GM19025 (cell line): ENCODE results near the gene RFC5.
"Not testable (repeated sequence)": the region's sequence is repeated elsewhere in the genome, so short reads cannot be mapped to it uniquely, and the experiment has no call there.

ENCODE experiments used
- ATAC-seq: cut with Tn5 transposase; IDR thresholded peaks from one replicate; pipeline ENCODE4 v1.9.1; 2021; ENCODE audit warnings: mild to moderate bottlenecking, low read depth, moderate library complexity; ENCODE audit not compliant: unreplicated experiment

The RFC5 gene

DNA sequence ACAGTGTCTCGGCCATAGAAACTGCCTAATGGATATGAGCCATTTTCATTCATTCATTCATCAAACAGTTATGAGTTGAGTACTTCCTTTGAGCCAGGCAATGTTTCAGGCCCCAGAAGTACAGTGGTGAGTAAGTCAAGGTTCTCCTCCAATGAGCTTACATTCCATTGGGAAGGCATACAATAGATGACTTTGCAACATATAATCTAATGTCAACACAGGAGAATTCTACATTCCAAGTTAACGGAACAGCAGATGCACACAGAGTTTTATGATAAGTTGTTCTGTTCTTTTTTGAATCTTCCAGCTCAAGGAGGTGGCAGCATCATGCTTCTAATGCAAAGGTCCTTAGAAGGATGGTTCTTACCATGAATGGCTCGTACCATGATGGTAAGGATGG is 3.2 kb upstream of the RFC5 start:
- ATAC-seq = no peak

DNA sequence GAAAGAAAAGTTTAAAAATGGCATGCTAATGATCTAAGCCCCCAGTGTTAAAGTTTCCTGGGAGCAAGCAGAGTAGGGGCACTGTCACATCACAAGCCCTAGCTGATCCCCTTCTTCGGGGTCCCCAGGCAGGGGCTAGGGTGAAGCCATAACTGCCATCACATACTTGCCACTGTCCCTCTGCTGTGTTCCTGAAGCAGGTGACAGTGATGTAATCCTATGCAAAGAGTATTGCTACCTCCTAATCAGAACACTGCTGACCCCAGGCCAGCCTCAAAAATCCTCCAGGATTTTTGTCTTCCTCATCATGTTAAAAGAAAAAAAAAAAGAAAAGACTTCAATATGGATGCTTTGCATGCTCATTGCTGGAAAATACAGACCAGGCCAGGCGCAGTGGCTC is 1.2 kb upstream of the RFC5 start:
- no peak for ATAC-seq

DNA sequence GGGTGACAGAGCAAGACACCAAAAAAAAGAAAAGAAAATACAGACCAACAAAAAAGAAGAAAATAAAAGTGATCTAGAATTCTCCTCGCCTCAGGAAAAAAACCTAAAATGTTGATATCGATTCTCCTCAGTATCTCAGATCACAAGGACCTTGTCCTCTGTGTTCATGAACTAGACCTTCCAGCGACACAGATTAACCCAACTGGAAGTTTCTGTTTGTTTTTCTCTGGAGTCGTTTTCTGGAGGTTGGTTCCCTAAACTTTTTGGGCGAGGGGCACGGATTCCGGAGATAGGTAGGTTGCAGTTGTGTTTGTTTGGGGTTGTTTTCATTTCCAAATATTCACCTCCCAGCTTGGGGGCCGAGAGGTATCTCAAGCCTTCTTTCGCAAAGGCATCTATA is 559 bp upstream of the RFC5 start:
- ATAC-seq = no peak

DNA sequence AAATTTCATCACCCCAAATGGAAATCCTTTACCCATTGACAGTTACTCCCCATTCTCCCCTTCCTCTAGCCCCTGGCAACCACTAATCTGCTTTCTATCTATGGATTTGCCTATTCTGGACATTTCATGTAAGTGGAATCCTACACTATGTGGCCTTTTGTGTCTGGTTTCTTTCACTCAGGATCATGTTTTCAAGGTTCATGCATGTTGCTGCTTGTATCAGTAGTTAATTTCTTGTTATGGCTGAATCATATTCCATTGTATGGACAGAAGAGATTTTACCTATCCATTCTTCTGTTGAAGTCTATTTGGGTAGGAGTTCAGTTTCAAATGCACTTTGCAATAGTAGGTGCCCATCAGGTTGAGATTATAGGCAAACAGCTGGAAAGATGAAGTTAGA is 1.4 kb downstream of the RFC5 start:
- ATAC-seq = no peak

DNA sequence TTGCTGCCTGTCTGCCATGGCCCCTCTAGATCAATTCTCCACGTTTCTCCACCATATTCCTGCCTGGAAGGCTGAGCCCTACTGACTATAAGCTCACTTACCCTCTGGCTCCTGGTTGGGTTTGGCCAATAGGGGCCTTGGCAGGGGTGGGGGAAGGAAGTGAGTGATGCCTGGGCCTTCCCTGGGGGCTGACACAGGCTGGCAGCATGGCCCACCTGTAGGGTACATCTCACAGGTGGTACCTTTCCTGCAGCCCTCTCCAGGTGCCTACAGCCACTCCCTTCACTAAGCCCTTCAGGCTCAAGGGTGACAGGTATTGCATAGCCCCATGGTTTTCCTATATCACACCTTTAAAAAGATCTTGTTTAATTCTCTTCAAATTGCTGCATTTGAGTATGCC is 3.5 kb downstream of the RFC5 start:
- ATAC-seq = no peak

DNA sequence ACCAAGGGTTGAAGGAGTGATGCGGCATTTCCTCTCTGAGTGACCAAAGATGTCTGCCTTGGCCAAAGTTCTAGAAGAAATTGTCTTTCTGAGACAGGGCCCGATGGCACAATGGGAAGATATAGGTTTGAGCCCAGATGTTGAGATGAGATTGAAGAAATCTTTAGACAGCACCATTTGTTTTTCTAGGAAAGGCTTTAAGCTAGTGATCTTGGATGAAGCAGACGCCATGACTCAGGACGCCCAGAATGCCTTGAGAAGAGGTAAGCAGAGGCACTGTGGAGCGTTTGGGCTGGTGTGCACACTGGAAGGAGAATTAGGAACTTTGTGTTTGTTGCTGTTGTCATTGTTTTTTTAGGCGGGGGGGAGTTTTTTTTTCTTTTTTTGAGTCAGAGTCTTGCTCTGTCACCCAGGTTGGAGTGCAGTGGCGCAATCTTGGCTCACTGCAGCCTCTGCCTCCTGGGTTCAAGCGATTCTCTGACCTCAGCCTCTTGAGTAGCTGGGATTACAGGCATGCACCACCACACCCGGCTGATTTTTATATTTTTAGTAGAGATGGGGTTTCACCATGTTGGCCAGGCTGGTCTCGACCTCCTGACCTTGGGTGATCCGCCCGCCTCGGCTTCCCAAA is 5.7 kb downstream of the RFC5 start:
- not testable (repeated sequence) for ATAC-seq

DNA sequence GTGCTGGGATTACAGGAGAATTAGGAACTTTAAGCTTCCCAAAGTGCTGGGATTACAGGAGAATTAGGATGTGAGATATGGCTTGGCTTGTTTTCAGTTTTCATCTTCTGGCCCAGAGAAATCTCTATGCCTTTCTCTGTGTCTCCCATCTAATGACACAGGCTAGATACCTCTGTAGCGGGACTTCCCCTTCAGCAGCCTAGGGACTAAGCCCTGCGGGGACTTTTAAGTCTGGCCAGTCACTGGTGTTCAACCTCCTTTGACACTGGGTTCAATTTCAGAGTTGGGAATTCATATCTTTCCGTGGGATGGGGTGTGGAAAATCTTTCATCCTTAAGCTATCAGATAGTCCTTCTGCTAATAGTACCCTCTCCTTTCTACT is 6.2 kb downstream of the RFC5 start:
- no peak for ATAC-seq

DNA sequence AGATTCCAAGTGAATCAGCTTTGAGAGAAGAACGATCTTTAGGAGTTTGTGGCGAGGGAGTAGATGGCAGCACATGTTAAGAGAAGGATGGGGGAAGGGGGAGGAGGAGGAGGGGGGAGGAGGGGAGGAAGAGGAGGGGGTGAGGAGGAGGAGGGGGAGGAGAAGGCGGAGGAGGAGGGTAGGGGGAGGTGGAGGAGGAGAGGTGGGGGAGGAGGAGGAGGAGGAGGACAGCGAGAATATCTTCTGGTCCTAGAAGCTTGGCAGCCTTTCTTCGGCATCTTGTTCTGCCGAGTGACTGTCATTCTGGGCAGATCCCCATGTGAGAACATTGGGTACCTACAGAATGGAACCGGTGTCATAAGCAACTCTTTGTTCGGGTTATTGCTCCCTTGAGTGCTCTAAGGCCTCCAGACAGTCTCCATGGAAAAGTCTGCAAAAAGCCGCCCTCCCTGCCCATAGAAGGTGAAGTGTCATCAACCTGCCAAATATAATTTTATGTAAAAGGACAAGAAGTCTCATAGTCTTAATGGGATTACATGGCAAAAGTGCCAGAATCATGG is 6.9 kb downstream of the RFC5 start:
- ATAC-seq = no peak

DNA sequence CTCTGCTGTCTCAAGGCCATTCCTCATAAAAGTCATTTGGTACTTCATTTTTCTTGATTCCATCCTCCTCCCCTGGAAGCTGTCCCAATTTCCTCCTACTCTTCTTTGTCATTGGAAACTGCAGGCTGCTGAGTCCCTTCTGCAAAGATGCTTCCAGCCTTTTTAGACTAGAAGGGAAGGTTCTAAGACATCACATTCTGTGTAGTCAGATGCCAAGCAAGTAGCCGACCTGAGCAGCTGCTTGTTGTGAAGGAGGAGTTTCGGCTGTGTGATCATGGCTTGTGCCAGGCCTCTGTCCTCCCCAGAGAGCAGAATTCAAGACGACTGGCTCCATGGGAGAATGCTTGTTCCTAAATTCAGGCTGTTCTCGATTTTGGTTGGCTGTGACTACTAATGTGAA is 8.7 kb downstream of the RFC5 start:
- no peak for ATAC-seq

DNA sequence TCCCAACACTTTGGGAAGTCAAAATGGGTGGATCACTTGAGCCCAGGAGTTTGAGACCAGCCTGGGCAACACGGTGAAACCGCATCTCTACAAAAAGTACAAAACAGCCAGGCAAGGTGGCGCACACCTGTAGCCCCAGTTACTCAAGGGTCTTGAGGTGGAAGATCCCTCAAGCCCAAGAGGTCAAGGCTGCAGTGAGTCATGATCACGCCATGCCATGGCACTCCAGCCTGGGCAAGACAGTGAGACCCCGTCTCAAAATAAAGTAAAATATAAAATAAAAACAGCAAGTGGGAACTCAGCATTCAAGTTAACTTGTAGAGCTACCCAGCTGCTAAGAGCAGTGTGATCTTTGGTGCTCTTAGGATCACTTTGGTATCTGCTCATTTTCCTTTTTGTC is 12.7 kb downstream of the RFC5 start:
- ATAC-seq = no peak

DNA sequence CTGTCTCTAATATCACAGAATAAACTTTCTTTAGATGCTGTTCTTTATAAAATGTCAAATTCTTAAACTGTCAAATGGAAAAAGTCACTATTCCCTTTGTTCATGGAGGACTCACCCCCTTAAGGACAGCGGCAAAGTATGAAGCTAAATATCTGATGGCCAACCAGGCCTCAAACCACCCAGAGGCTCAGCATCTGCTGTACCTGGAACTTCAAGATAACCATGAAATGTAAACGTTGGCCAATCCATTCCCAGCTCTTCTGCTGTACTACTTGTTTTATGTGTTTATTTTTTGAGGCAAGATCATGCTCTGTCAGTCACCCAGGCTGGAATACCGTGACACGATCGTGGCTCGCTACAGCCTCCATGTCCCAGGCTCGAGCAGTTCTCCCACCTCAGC is 15.7 kb downstream of the RFC5 start:
- no peak for ATAC-seq

DNA sequence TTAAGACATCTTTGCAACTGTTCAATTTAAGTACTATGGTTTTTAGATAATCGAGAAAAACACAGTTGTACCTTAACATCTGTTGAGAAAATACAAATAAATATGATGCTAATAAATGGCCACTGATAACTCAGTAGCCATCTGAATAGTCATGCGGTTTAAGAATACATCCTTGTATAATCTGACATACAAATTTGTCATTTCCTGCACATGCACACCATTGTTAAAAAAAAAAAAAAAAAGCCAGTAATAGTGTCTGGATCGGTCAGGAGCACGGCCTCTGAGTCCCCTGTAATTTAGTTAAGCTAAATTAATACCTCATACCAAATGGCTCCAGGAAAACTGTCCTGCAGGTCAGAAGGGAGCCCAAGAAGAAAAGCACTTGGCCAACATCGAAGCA is 16.8 kb downstream of the RFC5 start:
- ATAC-seq = no peak

DNA sequence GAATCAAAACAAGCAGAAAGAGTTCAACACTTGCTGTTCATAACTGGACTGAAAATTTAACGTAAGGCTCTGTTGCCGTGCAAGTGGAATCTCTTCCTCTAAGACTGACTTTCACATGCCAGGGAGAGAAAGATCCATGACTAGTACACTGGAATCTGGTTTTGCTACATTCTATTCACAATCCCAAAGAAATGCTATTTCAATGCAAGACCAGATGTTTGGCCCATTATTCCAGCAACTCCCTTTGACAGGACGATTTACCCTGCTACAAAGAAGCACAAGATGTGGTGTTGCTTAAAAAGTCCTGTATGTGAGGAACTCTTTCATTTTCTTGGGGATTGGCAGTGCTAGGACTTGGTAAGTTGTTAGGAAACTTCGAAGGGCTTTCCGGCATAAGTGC is 17.4 kb downstream of the RFC5 start:
- no peak for ATAC-seq

DNA sequence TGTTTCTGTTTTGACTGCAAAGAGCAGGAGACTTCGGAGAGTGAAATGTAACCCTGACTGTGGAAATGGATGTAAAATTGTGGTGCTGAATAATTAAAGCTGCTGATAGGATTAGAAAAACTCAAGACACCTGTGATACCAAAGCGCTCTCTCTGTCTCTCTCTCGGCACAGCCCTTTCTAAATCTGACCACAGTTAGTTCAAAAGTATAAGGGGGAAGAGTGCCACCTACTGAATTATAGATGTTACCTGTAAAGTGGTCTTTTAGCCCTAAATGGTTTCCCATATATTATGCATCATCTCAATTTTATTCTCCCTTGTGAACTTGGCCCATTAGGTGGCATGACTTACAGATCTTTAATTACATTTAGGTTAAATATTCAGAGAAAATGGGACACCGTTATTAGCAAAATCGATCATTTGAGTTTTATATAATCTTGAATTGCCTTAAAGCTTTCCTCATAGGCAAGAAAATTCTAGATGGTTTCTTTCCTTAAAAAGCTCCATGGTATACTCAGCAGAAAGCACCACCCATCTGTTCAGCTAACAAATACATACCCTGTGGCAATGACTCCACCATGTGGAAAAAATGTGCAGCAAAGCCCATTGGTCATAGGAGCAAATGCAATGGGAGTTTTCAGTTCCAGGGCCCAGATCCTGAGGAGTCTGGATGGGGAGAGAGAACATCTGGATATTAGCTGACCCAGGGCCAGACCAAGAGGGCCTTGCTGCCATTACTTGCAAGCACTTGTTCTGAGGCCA is 18.1 kb downstream of the RFC5 start:
- ATAC-seq = no peak

DNA sequence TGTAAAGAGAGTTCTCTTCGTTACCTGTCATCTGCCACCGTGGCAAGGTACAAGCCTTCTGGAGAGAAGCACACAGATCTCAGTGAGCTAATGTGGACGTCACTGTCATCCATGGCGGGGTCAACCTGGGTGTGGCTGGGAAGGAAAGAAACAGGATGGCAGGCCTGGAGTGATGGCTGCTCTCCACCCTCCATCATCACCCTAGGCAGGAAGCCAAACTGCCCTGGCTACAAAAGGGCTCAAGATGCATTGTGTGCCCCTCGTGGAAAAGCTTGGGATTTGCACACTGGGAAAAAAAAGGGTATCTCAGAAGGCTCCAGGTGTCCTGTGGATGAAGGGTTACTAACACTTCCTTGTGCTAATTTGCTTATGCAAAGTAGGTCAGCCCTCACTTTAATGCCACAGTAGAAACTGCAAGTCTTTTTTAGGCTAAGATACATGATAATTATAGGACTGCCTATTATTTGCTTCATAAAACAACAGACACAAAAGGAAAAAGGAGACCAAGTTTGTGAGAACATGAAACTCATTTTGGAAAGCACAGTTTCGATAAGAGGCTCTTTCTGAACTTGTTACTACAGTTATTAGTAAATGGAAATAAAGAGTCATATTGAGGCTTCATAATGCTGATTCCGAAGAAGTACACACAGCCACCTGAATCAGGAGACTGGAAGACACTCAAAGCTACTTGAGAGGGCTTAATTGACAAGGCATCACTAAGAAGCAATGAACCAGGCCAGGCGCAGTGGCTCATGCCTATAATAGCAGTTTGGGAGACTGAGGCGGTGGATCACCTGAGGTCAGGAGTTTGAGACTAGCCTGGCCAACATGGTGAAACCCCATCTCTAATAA is 18.9 kb downstream of the RFC5 start:
- ATAC-seq = peak; percentile 76

DNA sequence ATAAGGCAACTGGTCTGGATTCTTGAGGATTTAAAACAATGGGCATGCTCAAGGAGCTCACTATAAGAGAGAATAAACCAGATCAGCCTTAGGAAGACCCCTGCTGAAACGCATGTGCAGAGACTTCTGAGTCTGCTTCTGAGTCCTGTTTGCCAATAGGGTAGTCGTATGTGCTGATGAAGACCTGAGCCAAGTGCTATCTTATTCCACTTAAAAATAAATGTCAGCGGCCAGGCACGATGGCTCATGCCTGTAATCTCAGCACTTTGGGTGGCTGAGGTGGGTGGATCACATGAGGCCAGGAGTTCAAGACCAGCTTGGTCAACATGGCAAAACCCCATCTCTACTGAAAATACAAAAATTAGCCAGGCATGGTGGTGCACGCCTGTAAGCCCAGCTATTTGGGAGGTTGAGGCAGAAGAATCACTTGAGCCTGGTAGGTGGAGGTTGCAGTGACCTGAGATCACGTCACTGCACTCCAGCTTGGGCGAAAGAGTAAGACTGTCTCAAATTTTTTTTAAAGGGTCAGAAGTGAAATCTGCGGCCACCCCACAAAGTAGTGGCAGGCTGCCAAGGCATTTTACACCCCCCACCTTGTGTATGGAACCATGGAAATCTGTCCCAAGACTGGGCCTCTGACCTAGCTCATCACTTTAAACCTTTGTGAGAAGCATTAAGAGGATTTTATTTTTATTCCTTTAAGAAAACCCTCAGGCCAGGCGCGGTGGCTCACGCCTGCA is 20.3 kb downstream of the RFC5 start:
- ATAC-seq = no peak

DNA sequence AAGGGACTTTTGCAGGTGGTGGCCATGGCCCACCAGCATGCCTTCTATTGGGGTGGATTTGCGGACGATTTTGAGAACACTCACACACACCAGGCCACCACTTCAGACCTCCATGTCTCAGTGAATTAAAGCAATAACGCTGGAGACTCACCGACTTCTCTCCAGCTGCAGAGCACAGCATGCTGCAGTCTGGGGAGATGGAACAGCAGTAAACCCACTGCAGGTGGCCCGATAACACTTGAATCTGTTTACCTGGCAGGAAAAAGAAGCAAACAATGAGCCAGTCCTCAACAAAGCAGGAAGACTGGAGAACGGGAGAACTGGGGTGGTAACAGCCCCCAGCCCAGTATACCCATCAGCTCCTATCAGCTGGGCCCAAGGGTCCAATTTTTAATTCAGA is 21.6 kb downstream of the RFC5 start:
- ATAC-seq = no peak

DNA sequence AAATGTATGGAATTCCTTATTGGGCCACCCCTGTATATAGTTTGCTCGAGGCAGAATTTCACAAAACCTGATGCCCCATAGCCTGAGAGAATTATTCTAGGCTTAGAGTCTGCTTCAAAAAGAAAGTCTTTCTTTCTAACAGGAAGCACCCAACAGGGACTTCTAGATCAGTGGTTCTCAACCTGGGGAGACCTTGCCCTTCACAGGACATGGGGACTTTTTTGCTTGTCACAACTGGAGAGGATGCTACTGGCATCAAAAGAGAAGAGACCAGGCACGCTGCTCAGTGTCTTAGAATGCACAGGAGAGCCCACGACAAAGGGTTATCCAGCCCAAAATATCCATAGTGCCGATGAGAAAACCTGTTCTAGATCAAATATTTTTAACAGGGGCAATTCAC is 25.6 kb downstream of the RFC5 start:
- no peak for ATAC-seq

DNA sequence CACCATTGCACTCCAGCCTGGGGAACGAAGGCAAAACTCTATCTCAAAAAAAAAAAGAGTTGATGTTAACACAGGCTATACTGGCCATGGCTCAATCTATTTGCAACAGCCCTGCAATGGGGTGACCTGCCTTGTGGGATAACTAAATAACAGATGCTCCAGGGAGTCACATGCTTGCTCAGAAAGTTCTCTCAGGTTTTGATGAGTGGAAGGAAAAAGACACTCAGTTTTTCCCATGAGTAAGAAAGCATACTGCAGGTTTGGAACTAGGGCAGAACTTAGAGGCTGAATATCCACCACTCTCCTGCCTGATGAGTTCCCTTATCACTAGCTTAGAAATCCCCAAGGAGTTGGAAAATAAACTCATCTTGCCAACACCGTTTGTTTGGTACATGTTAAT is 27.6 kb downstream of the RFC5 start:
- ATAC-seq = no peak

DNA sequence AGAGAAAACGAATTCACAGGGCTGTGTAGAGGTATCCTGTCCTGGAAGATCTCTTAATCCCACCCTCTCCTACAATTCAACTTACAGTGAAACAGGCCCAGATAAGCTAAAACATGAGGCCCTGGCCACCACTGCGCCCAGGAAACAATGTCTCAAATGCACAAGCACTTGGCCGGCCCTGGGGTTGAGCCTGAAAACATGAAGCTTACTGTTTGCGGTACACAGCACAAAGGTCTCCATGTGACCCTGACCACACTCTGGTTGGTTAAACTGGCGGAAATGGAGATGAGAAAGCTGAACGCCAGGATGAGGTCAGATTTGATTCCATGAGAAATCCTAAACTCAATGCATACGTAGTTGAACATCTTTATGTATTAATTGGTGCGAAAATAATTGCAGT is 28.1 kb downstream of the RFC5 start:
- ATAC-seq = no peak

DNA sequence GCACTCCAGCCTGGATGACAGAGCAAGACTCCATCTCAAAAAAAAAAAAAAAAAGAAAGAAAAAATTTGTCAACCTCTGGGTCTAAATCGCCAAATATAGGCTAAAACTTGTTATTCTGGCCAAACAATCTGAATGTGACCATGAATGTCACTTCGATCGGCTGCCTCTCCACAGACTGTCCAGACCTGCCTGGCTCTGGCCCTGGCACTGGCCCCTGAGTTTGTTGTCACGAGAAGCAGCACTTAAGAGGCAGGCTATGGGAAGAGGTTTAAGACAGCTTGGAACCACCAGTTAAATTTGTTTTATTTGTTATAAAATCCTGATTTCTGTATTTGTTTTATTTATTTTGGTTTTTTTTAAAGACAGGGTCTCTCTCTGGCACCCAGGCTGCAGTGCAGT is 29.9 kb downstream of the RFC5 start:
- no peak for ATAC-seq
